ENCODE results near the gene MYO18B. TPM values are rescaled to one million over a fixed set of nuclear protein-coding genes. Genes with fewer than 3 reads are reported as not detected.

The MYO18B gene
- total RNA-seq, 2 experiments from 2014 or later = 3.4 to 3.7 TPM

- Mint-ChIP-seq H3K36me3 (no peaks in the 10 kb centered on the region), H3K4me3 (no peak overlapping the region), H3K4me1 (no peaks in the 10 kb centered on the region), H3K9me3 (no peaks in the 10 kb centered on the region), H3K27ac (no peak overlapping the region), H3K27me3 (peaks cover 5% of the 10 kb centered on the region)
- ATAC-seq (ENCODE audit: low read depth) (no peak), DNase-seq (no peak)
- POLR2A ChIA-PET = no interaction called here
Observed at GRCh38 chr22:26057731-26058130, 315.7 kb downstream of the MYO18B start.

- H3K9me3 Mint-ChIP-seq = no peaks in the 10 kb centered on the region
- DNase-seq (no peak), ATAC-seq (ENCODE audit: low read depth) (no peak)
- H3K36me3 Mint-ChIP-seq = no peaks in the 10 kb centered on the region
- peaks cover 22% of the 10 kb centered on the region for H3K27me3 Mint-ChIP-seq
- no peaks in the 10 kb centered on the region for H3K4me1 Mint-ChIP-seq
- no peak overlapping the region for H3K4me3 Mint-ChIP-seq
- H3K27ac Mint-ChIP-seq = no peak overlapping the region
- POLR2A ChIA-PET = no interaction called here
Observed at GRCh38 chr22:26064048-26064447, 322.1 kb downstream of the MYO18B start.

- H3K4me1 Mint-ChIP-seq = no peaks in the 10 kb centered on the region
Observed at GRCh38 chr22:26065847-26066246, 323.9 kb downstream of the MYO18B start.

GRCh38 chr22:26066534-26066933, 324.5 kb downstream of the MYO18B start:
- H3K27me3 Mint-ChIP-seq = peaks cover 24% of the 10 kb centered on the region
- ATAC-seq (ENCODE audit: low read depth) (no peak), DNase-seq (no peak)
- no peaks in the 10 kb centered on the region for H3K9me3 Mint-ChIP-seq
- H3K36me3 Mint-ChIP-seq = no peaks in the 10 kb centered on the region
- H3K4me1 Mint-ChIP-seq = no peaks in the 10 kb centered on the region
- H3K4me3 Mint-ChIP-seq = no peak overlapping the region
- POLR2A ChIA-PET = no interaction called here
- no peak overlapping the region for H3K27ac Mint-ChIP-seq

More at GRCh38 chr22:26065847-26066246, 323.9 kb downstream of the MYO18B start:
- ATAC-seq (ENCODE audit: low read depth) (no peak), DNase-seq (no peak)
- Mint-ChIP-seq H3K9me3 (no peaks in the 10 kb centered on the region), H3K27me3 (peaks cover 24% of the 10 kb centered on the region), H3K36me3 (no peaks in the 10 kb centered on the region), H3K27ac (no peak overlapping the region), H3K4me3 (no peak overlapping the region)
- POLR2A ChIA-PET = no interaction called here

GRCh38 chr22:26068571-26068970, 326.6 kb downstream of the MYO18B start:
- H3K27ac Mint-ChIP-seq = no peak overlapping the region
- DNase-seq = no peak
- no peaks in the 10 kb centered on the region for H3K9me3 Mint-ChIP-seq
- no peaks in the 10 kb centered on the region for H3K36me3 Mint-ChIP-seq
- POLR2A ChIA-PET = no interaction called here
- ATAC-seq (ENCODE audit: low read depth) = no peak
- peaks cover 24% of the 10 kb centered on the region for H3K27me3 Mint-ChIP-seq
- H3K4me3 Mint-ChIP-seq = no peak overlapping the region
- H3K4me1 Mint-ChIP-seq = no peaks in the 10 kb centered on the region

- Mint-ChIP-seq H3K9me3 (no peaks in the 10 kb centered on the region), H3K4me3 (no peak overlapping the region), H3K36me3 (no peaks in the 10 kb centered on the region), H3K27me3 (peaks cover 16% of the 10 kb centered on the region), H3K27ac (no peak overlapping the region), H3K4me1 (no peaks in the 10 kb centered on the region)
- DNase-seq (no peak), ATAC-seq (ENCODE audit: low read depth) (no peak)
- POLR2A ChIA-PET = no interaction called here
Observed at GRCh38 chr22:26072621-26073020, 330.6 kb downstream of the MYO18B start.

- Mint-ChIP-seq H3K27ac (no peak overlapping the region), H3K36me3 (no peaks in the 10 kb centered on the region), H3K9me3 (no peaks in the 10 kb centered on the region), H3K4me3 (no peak overlapping the region), H3K27me3 (no peaks in the 10 kb centered on the region), H3K4me1 (no peaks in the 10 kb centered on the region)
- DNase-seq = no peak
- ATAC-seq (ENCODE audit: low read depth) = no peak
- POLR2A ChIA-PET = no interaction called here
Observed at GRCh38 chr22:26075251-26075650, 333.3 kb downstream of the MYO18B start.

- no peaks in the 10 kb centered on the region for H3K9me3 Mint-ChIP-seq
Observed at GRCh38 chr22:26079009-26079408, 337.0 kb downstream of the MYO18B start.

More at GRCh38 chr22:26079009-26079408, 337.0 kb downstream of the MYO18B start:
- H3K4me1 Mint-ChIP-seq = no peaks in the 10 kb centered on the region
- ATAC-seq (ENCODE audit: low read depth) (no peak), DNase-seq (no peak)
- no peaks in the 10 kb centered on the region for H3K27me3 Mint-ChIP-seq
- POLR2A ChIA-PET = no interaction called here
- no peak overlapping the region for H3K4me3 Mint-ChIP-seq
- no peak overlapping the region for H3K27ac Mint-ChIP-seq
- no peaks in the 10 kb centered on the region for H3K36me3 Mint-ChIP-seq

Other genes with a start within 250 kb of the MYO18B start
- 10 to 100 TPM; 30.7 to 32.6 TPM for gene GRK3, start 177.5 kb upstream of the MYO18B start, total RNA-seq

All from activated naive CD8-positive, alpha-beta T cell treated with anti-CD3 and anti-CD28 coated beads, Interleukin-2, amount 10 ng/mL, durations not matched to agents 7 days and 5 days (primary cell).